GM18526 (cell line): Measurements from ENCODE around the gene MVK.

Source experiments
- POLR2A ChIP-seq: IDR thresholded peaks from 3 replicates; pipeline ENCODE4 v1.6.1; 2011; ENCODE audit not compliant: insufficient read length; ENCODE audit errors: extremely low read depth

MVK gene

DNA sequence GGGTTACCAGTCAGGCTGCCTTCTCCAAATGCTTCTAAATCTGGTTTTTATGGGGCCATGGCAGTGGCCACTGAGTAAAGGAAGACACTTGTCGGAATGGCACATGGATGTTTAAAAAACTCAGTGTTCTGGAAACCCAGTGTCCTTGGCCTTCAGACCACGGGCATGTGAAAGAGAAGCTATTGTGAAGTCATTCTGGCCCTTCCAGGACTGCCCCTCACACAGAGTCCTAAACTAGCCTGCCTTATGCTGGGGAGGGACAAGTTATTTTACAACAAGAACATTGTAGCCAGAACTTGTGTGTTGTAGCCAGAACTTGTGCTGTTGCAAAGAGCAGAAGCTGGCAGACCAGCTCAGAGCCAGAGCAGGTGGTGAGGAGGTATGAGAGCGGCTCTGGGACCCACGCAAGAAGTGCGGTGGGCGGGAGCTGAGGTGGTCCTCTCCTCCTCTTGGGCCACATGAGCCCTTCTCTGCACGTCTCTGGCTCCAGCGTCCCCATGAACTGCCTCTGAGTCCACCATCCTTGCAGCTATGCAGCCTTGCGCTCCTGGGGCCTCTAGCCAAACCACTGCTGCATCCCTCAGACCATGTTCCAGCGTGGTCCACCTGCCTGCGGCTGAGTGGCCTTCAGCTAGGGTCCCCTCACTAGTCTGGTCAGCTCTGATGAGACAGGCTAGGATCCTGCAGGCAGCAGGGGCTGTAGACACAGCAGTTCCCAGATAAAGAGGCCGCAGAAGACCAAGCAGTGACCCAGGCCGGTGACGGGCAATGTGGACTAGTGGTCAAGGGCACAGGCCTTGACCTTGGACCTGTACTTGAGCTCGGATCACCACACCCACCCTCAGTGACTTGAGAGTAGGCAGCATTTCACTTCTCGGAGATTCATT lies 32.8 kb upstream of the MVK start:
- no peak for TF ChIP-seq POLR2A

DNA sequence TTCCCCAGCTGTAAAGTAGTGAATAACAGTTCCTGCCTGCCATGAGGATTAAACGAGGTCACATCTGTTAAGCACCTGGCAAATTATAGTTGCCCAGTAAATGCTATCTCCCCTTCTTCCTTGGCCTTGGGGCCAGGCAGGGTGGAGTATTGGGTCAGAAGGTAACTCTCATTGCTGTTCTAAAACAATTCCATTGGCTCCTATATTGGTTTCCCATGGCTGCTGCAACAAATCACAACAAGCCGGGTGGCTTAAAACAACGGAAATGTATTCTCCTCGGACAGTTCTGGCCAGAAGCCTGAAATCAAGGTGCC lies 32.2 kb upstream of the MVK start:
- TF ChIP-seq POLR2A, result no peak

DNA sequence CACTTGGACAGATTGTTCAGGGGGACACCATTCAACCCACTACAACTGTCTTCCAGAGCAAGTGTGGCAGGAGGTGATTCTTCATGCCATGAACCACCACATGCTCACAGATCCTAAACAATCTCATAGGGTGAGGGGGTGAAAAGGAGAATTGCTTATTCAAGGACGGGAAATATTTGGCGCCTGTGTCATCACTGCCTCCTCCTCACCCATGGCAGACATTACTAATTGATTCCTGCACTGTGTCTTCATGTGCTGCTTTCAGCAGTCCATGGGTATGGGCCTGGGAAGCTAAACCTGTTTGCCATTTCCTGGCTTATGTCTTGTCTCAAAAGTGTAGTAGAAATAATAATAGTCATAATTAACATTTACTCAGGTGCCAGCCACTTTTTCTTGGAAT lies 31.6 kb upstream of the MVK start:
- no peak for TF ChIP-seq POLR2A

DNA sequence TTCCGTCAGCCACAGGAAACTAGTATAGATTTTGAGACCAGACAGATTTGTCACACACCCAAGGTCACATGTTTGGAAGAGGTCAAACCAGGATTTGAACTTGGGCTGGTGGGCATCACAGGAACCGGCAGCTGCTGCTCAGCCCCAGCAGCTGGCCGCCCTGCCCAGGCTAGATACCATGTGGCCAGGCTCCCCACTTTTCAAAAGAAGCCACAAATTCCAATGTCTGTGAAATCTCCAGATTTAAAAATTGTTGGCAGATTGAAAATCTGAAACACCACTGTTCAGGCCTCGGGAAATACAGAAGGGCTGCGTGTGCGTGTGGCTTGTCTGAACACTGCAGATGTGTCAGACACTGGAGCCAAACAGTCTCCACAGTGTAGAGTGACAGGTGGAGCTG lies 30.7 kb upstream of the MVK start:
- no peak for TF ChIP-seq POLR2A

DNA sequence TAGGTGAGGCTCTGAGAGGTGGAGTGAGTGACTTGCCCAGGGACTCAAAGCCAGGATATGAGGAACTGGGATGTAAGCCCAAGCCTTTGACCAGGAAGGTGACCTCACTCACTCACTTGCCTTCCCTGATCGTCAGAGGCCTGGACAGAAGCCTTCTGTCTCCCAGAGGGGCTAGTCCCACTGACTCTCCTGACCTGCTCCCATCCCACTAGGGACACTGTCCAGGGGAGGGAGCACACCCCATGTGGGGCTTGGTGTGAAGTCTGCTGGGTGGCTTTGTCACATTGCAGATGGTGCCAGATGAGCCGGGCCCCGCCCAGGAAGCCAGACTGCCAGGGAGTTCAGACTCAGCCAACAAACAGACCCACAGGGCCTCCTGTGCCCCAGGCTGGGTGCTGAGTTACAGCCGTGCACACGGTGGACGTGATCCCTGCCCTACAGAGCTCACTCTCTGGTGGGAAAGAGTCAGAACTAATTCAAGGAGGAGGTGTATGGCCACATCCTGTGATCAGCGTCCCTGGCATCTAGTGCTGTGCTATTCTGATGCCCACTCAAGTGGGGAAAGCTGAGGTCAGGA lies 28.6 kb upstream of the MVK start:
- TF ChIP-seq POLR2A, result no peak

DNA sequence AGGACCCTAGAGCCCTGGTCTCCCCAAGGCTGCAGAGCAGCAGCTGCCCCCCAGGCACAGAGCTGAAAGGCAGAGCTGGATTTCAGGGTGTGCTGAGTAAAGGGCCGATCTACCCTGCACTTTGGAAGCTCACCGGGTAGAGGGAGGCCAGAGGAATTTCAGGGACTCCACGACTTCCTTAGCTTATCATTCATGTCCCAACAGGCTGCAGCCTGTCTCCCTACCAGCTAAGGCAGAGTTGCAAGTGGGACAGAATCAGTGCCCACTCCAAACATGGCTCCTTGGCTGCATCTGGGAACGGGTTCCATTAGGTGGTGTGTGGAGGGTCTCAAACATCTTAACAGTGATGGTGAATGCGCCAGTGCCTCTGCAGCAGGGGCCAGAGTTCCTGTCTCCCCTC lies 27.8 kb upstream of the MVK start:
- no peak for TF ChIP-seq POLR2A

DNA sequence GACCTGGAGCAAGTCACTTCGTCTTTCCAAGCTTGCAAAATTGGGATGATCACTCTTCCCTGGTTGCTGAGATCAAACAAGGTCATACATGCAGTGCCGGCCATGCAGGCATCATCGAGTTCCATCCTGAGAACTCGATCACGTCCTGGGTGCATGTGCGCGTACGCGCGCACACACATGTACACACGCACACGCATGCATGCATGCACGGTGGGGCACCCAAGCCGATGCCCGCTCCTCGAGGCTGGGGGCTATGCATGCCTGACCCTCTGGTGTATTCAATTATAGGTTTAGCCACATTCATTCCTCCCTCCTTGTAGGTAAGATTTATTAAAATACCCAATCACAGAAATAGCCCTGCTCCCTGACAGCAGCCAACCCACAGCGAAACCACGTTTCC lies 26.3 kb upstream of the MVK start:
- TF ChIP-seq POLR2A, result no peak

DNA sequence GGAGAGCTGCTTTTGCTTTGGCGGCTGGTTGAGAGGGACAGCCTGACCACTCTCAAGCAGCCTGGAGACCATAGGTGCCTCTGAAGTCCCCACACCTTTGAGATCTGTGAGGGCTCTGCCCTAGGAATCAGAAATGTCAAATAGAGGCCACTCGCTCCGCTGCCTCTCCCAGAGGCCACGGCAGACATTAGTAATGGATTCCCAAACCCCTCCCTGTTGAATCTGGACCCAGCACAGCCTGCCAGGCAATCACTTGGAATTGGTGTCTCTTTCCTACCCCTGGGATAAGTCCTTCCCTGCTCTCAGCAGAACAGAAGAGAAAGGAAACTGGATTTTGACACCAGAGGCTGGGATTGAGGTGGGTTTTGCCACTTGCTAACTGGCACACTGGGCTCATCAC lies 25.3 kb upstream of the MVK start:
- TF ChIP-seq POLR2A, result no peak

DNA sequence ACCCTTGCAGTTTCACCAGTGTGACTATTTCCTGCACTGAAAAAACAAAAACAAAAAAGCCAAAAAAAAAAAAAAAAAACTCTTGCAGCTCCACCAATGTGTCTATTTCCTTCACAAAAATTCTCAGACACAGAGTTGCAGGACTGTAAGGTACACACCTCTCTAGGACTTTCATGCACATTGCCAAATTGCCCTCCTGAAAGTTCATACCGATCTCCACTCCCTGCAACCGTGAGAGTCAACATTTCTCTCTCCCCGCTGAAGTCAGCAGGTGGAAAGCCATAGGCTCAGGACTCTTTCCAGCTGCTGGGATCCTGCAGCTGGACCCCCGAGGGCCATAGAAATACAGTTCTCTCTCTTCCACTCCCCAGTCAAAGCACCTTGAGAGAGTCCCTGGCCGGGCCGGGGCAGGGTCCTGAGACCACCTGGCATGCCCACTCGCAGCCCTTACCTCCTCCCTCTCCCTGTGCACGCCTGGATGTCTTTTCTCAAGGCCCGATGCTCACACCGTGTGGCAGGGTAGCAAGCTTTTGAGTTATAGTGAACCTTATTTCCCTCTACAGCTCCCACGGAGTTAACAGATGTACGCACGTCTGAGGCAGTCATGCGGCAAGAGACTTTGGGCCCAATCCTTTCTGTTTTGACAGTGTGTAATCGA lies 23.9 kb upstream of the MVK start:
- TF ChIP-seq POLR2A, result no peak

DNA sequence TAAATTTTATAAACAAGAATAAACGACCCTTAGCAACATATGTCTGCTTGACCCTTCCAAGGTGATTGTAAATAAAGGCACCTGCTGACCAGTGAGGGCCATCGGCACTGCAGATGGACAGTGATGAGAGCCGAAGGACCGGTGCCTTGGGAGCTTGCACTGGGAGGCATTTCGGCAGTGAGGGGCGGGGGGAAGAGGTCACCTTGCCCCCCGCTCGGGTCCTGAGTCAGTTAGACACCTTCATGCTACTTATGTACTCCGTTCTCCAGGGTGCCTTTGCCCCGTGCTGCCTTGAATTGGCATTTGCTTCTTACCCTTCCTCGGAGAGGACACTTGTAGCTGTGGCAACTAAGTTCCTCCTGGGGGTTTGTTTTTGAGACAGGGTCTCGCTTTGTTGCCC lies 23.3 kb upstream of the MVK start:
- TF ChIP-seq POLR2A, result no peak

DNA sequence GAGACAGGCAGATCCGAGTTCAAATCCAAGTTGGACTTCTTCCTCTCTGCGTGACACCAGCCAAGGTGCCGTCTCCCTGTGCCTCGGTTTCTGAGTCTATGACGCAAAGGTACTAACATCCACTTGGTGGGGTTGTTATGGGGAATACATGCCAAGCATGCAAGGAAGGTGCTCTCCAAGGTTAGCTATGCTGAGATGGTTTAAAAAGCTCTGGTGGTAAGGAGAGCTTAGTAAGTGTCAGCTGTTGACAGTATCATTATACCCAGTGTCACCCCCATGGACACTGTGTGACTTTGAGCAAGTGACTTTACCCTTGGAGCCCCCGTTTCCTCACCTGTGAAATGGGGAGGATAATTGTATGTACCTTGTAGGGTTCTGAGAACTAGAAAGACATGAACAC lies 22.5 kb upstream of the MVK start:
- no peak for TF ChIP-seq POLR2A

DNA sequence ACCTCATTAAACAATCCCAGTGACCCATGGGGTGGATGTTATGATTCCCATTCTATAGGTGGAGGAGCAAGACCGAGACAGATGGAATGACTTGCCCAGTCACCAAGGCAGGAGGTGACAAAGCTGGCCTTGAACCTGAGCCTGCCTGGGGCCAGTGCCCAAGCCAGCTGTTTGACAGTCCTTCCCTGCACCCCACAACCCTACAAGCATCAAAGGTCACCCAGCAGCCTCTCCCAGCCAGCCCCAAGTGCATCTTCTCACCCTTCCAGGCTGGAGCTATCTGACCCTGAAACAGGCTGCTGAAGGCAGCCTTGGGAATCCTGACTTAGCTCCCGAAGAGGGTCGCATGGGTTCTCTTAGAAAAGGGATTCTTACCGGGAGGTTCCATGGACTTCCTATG lies 20.6 kb upstream of the MVK start:
- no peak for TF ChIP-seq POLR2A

DNA sequence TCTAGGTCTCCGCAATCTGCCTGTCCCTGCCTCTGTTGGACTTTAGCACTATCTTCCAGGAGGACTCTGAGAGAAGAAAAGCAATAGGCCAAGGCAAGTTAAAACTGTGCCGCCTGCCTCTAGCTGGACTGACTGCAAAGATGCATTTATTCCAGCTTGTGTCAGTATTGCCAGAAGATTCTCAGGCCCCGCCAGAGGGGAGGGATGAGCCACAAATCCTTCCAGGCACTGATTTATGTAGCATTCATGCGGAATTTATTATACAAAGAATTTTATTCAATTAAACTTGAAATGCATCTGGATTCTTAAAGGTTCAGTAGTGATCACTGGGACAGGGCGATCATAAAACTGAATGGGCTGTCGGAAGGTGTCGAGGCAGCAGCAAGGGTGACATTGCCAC lies 20.1 kb upstream of the MVK start:
- no peak for TF ChIP-seq POLR2A

DNA sequence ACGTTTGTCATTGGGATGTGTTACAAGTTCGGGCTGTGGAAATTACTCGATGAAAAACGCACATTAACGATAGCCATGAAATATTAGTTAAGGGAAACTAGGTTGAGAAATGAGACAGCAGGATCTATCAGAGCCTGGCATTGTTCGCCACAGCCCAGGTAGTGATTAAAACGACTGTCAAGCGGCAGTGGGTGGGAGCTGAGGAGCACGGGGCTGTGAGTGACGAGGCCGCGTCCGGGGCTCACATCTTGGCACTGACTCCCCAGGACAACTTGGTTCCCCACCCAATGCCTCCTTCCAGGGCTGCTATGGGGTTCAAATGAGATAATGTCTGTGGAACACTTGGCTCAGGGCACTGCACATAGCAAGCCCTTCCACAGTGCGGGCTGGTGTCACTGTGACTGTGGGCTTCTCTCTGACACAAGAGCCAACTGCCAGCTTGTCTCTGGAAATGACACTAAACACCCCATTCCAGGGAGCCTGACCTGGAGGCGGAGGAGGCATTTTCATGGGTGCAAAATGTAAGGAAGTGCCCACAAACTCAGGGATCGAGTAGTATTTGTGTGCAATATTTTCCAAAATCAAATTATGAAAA lies 19.6 kb upstream of the MVK start:
- TF ChIP-seq POLR2A, result no peak

DNA sequence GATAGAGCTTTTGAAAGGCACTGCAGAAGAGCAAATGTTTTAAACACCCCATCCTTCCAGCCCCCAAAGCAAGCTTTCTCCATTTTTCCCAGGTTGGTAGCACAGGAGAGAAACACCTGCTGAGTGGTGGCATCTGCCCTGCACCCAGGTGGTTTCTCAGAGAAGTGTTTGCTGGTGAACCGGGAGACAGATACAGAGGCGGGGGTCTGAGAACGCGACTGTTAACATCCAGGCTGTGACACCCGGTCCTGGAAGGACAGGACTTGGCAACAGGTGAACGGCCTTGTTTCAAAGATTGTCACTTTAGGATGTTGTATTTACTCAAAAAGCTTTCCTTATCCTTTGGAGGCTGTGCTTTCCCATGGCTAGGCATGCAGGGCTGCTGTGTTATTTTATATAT lies 18.8 kb upstream of the MVK start:
- no peak for TF ChIP-seq POLR2A
